HG03064 (cell line): Measurements from ENCODE around the gene TNFRSF18.

Experiments used
- ATAC-seq: cut with Tn5 transposase; IDR thresholded peaks from one replicate; pipeline ENCODE4 v1.9.1; 2021; ENCODE audit warnings: low read depth; ENCODE audit not compliant: unreplicated experiment

The TNFRSF18 gene

GRCh38 chr1:1213345-1214265 is 7.2 kb upstream of the TNFRSF18 start, which contains the start of gene TNFRSF4:
Gene TNFRSF4, minus strand, starts transcription at chr1:1214153. Its CDS starts 26 bp downstream, at chr1:1214127.
- no peak for ATAC-seq

GRCh38 chr1:1212780-1213344 is 6.5 kb upstream of the TNFRSF18 start:
- no peak for ATAC-seq

- no peak for ATAC-seq
Observed at GRCh38 chr1:1211541-1212441, 5.4 kb upstream of the TNFRSF18 start.

- no peak for ATAC-seq
Observed at GRCh38 chr1:1210726-1211540, 4.5 kb upstream of the TNFRSF18 start.

- ATAC-seq, result no peak
Observed at GRCh38 chr1:1208713-1209433, 2.5 kb upstream of the TNFRSF18 start.

GRCh38 chr1:1207571-1207892 is 1.1 kb upstream of the TNFRSF18 start:
- ATAC-seq, result no peak

GRCh38 chr1:1206966-1207531 is 657 bp upstream of the TNFRSF18 start:
- ATAC-seq, result no peak

GRCh38 chr1:1205769-1206375 is 520 bp downstream of the TNFRSF18 start:
- ATAC-seq, result no peak

GRCh38 chr1:1204998-1205768 is 1.2 kb downstream of the TNFRSF18 start:
- no peak for ATAC-seq

- ATAC-seq, result no peak
Observed at GRCh38 chr1:1204425-1204920, 1.9 kb downstream of the TNFRSF18 start.

- no peak for ATAC-seq
Observed at GRCh38 chr1:1203561-1204424, 2.6 kb downstream of the TNFRSF18 start.

GRCh38 chr1:1202831-1203560 is 3.4 kb downstream of the TNFRSF18 start:
- ATAC-seq, result no peak

- no peak for ATAC-seq
Observed at GRCh38 chr1:1200876-1201810, 5.2 kb downstream of the TNFRSF18 start.

GRCh38 chr1:1199961-1200875 is 6.2 kb downstream of the TNFRSF18 start:
- no peak for ATAC-seq
